Measurements from ENCODE around the gene MUCL1. TPM values are rescaled to one million over a fixed set of nuclear protein-coding genes. Genes with fewer than 3 reads are reported as not detected.

MUCL1 gene
- total and polyA plus RNA-seq, 9 donors, result 0.58 to 1.1 (median 0.78) TPM; not detected in 5

- WGBS, 3 donors, result 66 to 78% (median 71%) methylated on average over 3 of the region's 3 CpGs
Measured at GRCh38 chr12:54891717-54892478, 37.6 kb downstream of the MUCL1 start.

More at GRCh38 chr12:54891717-54892478, 37.6 kb downstream of the MUCL1 start:
- H3K36me3 ChIP-seq, result no peaks in the 10 kb centered on the region
- TF ChIP-seq EP300 (IDR thresholded peaks at IDR 0.05) (no peak), POLR2A (IDR thresholded peaks at IDR 0.05) (no peak), CTCF (IDR thresholded peaks at IDR 0.05) (no peak)
- DNase-seq, result no peak
- no peaks in the 10 kb centered on the region for H3K27me3 ChIP-seq
- no peaks in the 10 kb centered on the region for H3K9me3 ChIP-seq
- no peak overlapping the region for H3K4me3 ChIP-seq
- intact Hi-C loops (cut with DNase I), result no loop called here
- H3K4me1 ChIP-seq (ENCODE audit: insufficient read depth), result no peaks in the 10 kb centered on the region
- H3K27ac ChIP-seq, result no peak overlapping the region

Other genes starting within 250 kb of the MUCL1 start
- gene LACRT, start 219.6 kb upstream of the MUCL1 start, total RNA-seq, result not detected
- gene LACRT, start 219.6 kb upstream of the MUCL1 start, polyA plus RNA-seq, result not detected
- gene DCD, start 206.2 kb upstream of the MUCL1 start, total RNA-seq, result not detected
- gene DCD, start 206.2 kb upstream of the MUCL1 start, polyA plus RNA-seq, result not detected
- 1 to 10 TPM; 1.3 to 3.5 (median 3.1) TPM for gene TESPA1, start 130.2 kb downstream of the MUCL1 start, total RNA-seq
- gene TESPA1, start 130.2 kb downstream of the MUCL1 start, polyA plus RNA-seq, result 1 to 10 TPM; 3.4 to 5.9 TPM
- gene NEUROD4, start 165.5 kb downstream of the MUCL1 start, total RNA-seq, result not detected
- gene NEUROD4, start 165.5 kb downstream of the MUCL1 start, polyA plus RNA-seq, result not detected